ENCODE measurements around the gene GLUL. TPM values are rescaled to one million over a fixed set of nuclear protein-coding genes. Genes with fewer than 3 reads are reported as not detected.
"Not testable (repeated sequence)": the region's sequence is repeated elsewhere in the genome, so short reads cannot be mapped to it uniquely, and the experiment has no call there.

GLUL gene
- total RNA-seq, 1 donor from 2014 or later, result 377 TPM

- DNase-seq, result no peak
Observed at GRCh38 chr1:182394055-182394775, 2.6 kb upstream of the GLUL start.

GRCh38 chr1:182392050-182393028 is 749 bp upstream of the GLUL start:
- DNase-seq, result peak; percentile 41

- no peak for DNase-seq
Observed at GRCh38 chr1:182391028-182391361, 595 bp downstream of the GLUL start.

- DNase-seq, result peak; percentile 32
Observed at GRCh38 chr1:182389619-182390047, 2.0 kb downstream of the GLUL start.

GRCh38 chr1:182388392-182389134 is 3.0 kb downstream of the GLUL start:
- no peak for DNase-seq

- DNase-seq, result no peak
Observed at GRCh38 chr1:182387566-182387965, 4.0 kb downstream of the GLUL start.

- DNase-seq, result no peak
Observed at GRCh38 chr1:182386980-182387379, 4.6 kb downstream of the GLUL start.

- DNase-seq, result no peak
Observed at GRCh38 chr1:182385885-182386853, 5.4 kb downstream of the GLUL start.

GRCh38 chr1:182384387-182384960 is 7.1 kb downstream of the GLUL start:
- DNase-seq, result no peak

GRCh38 chr1:182383934-182384333 is 7.7 kb downstream of the GLUL start:
- DNase-seq, result no peak

- DNase-seq, result no peak
Observed at GRCh38 chr1:182383037-182383661, 8.4 kb downstream of the GLUL start.

- DNase-seq, result no peak
Observed at GRCh38 chr1:182381962-182382819, 9.4 kb downstream of the GLUL start.

GRCh38 chr1:182380199-182380598 is 11.4 kb downstream of the GLUL start:
- DNase-seq, result no peak

GRCh38 chr1:182379781-182380180 is 11.8 kb downstream of the GLUL start:
- not testable (repeated sequence) for DNase-seq

GRCh38 chr1:182376936-182377574 is 14.5 kb downstream of the GLUL start:
- DNase-seq, result no peak

GRCh38 chr1:182374101-182374834 is 17.3 kb downstream of the GLUL start:
- DNase-seq, result no peak

- no peak for DNase-seq
Observed at GRCh38 chr1:182370532-182370931, 21.1 kb downstream of the GLUL start.

- no peak for DNase-seq
Observed at GRCh38 chr1:182368903-182369302, 22.7 kb downstream of the GLUL start.

- DNase-seq, result no peak
Observed at GRCh38 chr1:182368358-182368757, 23.2 kb downstream of the GLUL start.

Measured in dermis blood vessel endothelial cell (primary cell).